Coronary artery (tissue), 2 donors: ENCODE measurements around the gene LRRC10B.
"Not testable (repeated sequence)": the region's sequence is repeated elsewhere in the genome, so short reads cannot be mapped to it uniquely, and the experiment has no call there.

Source experiments
- DNase-seq: peaks from one replicate; pipeline ENCODE4 v3.0.0-alpha.2; 2017; ENCODE audit warnings: low spot score
- H3K27ac ChIP-seq, 2 donors: fragments of 200-600 bp; sonication (generic); one replicate each; pipeline ENCODE4 v1.5.1; 2016 to 2019
- H3K4me3 ChIP-seq: fragments of 200-600 bp; sonication (generic); 2 replicates; pipeline ENCODE4 v1.5.1; 2016; ENCODE audit warnings: mild to moderate bottlenecking, moderate library complexity
- CTCF ChIP-seq: fragments of 200-600 bp; sonication (generic); IDR thresholded peaks from one replicate; pipeline ENCODE4 v1.5.1; 2019; ENCODE audit warnings: antibody characterized with exemption

Gene LRRC10B

GRCh38 chr11:61507962-61508861, at the start of gene LRRC10B:
Gene LRRC10B, plus strand, starts transcription at chr11:61508749. Its CDS starts 250 bp downstream, at chr11:61508999.
- H3K4me3 ChIP-seq = peak within 1 kb of the TSS; percentile 68
- no peak for DNase-seq
- H3K27ac ChIP-seq = peak within 1 kb of the TSS; percentile 89 to 93
- TF ChIP-seq CTCF = no peak

GRCh38 chr11:61460474-61460881, 48.1 kb upstream of the LRRC10B start:
- no peak overlapping the region for H3K4me3 ChIP-seq
- no peak for DNase-seq
- TF ChIP-seq CTCF = no peak
- H3K27ac ChIP-seq = no peak overlapping the region

GRCh38 chr11:61460986-61461385, 47.6 kb upstream of the LRRC10B start:
- Histone ChIP-seq H3K4me3 (no peak overlapping the region), H3K27ac (no peak overlapping the region)
- DNase-seq = no peak
- TF ChIP-seq CTCF = no peak

- H3K4me3 ChIP-seq, H3K27ac ChIP-seq, DNase-seq: not testable (repeated sequence)
These were observed 40.9 kb upstream of the LRRC10B start for GRCh38 chr11:61467602-61468001.

GRCh38 chr11:61468002-61468401, 40.5 kb upstream of the LRRC10B start:
- TF ChIP-seq CTCF = no peak
- DNase-seq = no peak
- H3K4me3 ChIP-seq = no peak overlapping the region
- no peak overlapping the region for H3K27ac ChIP-seq

GRCh38 chr11:61472282-61472681, 36.3 kb upstream of the LRRC10B start:
- Histone ChIP-seq H3K4me3 (no peak overlapping the region), H3K27ac (peak overlapping the region; percentile 83)
- peak; percentile 88 for DNase-seq
- no peak for TF ChIP-seq CTCF

- no peak overlapping the region for H3K4me3 ChIP-seq
- peak overlapping the region; percentile 81 to 83 for H3K27ac ChIP-seq
- no peak for TF ChIP-seq CTCF
- no peak for DNase-seq
These were observed 35.7 kb upstream of the LRRC10B start for GRCh38 chr11:61472868-61473267.
